Measurements from ENCODE around the gene SLC38A10.

SLC38A10 gene

DNA sequence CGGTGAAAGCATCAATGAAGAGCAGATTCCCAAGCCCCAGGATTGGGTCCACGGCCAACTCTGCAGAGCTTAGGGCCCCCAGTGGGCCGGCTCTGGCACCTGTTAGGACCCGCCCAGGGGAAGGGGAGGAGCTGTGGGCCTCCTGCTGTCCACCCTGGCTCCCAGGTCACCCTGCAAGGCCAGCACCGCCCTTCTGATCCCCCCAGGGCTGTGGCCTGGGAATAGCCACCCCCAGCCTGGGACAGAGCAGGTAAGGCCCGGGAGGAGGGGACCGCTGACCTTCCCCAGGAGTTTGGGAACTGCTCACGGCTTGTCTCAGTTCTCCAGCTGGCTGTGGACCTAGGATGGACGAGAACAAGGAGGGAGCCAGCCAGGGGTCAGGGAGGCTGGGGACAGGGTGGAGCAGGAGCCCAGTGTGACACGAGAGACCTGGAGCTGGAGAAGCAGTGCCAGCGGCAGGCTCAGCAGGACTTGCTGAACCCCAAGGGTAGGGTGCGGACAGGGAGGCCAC, 39.3 kb upstream of the SLC38A10 start:
- peaks cover 13% of the 10 kb centered on the region for H3K4me1 ChIP-seq
- peaks cover 7% of the 10 kb centered on the region for H3K79me2 ChIP-seq
- H3K4me2 ChIP-seq (ENCODE audit: low read length), result no peak overlapping the region
- no peak overlapping the region for H2AFZ ChIP-seq
- H3K4me3 ChIP-seq (ENCODE audit: low read depth, low read length), result no peak overlapping the region
- no peak overlapping the region for H3K9ac ChIP-seq
- TF ChIP-seq, protein P1, sequence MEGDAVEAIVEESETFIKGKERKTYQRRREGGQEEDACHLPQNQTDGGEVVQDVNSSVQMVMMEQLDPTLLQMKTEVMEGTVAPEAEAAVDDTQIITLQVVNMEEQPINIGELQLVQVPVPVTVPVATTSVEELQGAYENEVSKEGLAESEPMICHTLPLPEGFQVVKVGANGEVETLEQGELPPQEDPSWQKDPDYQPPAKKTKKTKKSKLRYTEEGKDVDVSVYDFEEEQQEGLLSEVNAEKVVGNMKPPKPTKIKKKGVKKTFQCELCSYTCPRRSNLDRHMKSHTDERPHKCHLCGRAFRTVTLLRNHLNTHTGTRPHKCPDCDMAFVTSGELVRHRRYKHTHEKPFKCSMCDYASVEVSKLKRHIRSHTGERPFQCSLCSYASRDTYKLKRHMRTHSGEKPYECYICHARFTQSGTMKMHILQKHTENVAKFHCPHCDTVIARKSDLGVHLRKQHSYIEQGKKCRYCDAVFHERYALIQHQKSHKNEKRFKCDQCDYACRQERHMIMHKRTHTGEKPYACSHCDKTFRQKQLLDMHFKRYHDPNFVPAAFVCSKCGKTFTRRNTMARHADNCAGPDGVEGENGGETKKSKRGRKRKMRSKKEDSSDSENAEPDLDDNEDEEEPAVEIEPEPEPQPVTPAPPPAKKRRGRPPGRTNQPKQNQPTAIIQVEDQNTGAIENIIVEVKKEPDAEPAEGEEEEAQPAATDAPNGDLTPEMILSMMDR (IDR thresholded peaks at IDR 0.05), result no peak
- H3K36me3 ChIP-seq (ENCODE audit: control insufficient read depth, insufficient read depth, low read length), result no peaks in the 10 kb centered on the region
- no peaks in the 10 kb centered on the region for H3K9me3 ChIP-seq (ENCODE audit: control insufficient read depth, low read length)
- no peaks in the 10 kb centered on the region for H3K27me3 ChIP-seq (ENCODE audit: control insufficient read depth, insufficient read depth, low read length)
- no peak overlapping the region for H3K27ac ChIP-seq

DNA sequence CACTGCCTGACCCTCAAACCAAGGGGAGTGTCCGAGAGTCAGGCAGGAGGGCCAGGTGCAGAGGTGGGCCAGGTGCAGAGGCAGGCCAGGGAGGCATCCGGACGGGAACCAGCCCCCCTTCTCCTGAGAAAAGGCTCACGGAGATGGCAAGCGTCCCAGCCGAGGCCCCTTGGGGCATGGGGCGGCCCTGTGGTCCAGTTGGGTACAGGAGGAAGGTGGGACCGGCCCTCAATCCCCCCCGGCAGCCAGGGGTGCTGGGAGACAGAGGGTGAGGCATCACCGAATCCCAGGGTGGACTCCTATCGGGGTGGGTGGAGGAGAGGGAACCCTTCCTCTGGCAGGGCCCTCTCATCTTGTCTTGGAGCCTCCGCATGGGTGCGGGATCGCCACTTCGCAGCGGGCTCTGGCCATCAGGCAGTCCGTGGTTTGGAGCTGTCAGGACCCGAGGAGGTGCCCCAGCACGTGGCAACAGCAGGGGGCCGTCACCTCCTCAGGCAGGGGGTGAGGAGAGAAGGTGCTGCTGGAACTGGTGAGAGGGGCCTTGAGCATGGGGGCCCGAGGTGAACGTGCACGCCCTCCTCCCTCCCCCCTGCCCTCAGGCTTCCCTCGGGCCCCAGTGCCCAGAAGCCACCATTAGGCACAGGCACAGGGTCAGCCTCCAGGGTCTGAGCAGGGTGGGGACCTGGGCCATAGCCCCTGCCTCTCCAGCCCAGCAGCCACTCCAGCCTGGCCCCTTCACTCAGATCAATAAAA, 38.7 kb upstream of the SLC38A10 start:
- no peak overlapping the region for H3K4me2 ChIP-seq (ENCODE audit: low read length)
- no peak overlapping the region for H3K27ac ChIP-seq
- TF ChIP-seq, protein P1 (IDR thresholded peaks at IDR 0.05), result no peak
- no peaks in the 10 kb centered on the region for H3K36me3 ChIP-seq (ENCODE audit: control insufficient read depth, insufficient read depth, low read length)
- no peak overlapping the region for H3K9ac ChIP-seq
- peaks cover 18% of the 10 kb centered on the region for H3K4me1 ChIP-seq
- H2AFZ ChIP-seq, result no peak overlapping the region
- H3K27me3 ChIP-seq (ENCODE audit: control insufficient read depth, insufficient read depth, low read length), result no peaks in the 10 kb centered on the region
- H3K9me3 ChIP-seq (ENCODE audit: control insufficient read depth, low read length), result no peaks in the 10 kb centered on the region
- H3K79me2 ChIP-seq, result peaks cover 5% of the 10 kb centered on the region
- no peak overlapping the region for H3K4me3 ChIP-seq (ENCODE audit: low read depth, low read length)

DNA sequence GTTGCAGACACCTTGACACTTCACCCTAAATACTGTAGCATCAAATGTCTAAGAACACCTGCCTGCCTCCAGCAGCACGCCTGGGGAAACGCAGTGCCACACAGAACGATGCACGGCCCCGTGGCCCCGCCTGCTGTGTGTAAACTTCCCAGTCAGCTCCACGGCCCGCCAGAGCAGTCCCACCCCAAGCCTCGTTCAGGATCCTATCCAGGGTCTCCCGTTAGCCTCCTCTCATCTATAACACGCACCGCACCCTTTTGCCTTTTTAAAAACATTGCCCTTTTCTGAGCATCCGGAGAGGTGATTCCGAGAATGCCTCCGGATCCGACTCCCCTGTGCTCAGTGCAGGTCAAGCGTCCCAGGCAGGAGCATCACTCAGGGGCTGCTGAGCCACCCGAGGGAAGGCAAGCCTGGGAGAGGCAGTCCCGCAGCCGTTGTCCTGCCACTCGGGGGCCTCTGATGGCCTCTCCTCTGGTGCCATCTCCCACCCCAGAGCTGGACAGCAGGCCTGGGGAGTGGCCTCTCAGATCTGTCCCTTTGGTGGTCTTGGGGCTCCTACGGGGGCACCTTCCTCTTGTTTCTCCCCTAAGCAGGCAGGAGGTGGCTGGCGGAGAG, 37.9 kb upstream of the SLC38A10 start:
- H3K27ac ChIP-seq, result no peak overlapping the region
- no peaks in the 10 kb centered on the region for H3K9me3 ChIP-seq (ENCODE audit: control insufficient read depth, low read length)
- H3K27me3 ChIP-seq (ENCODE audit: control insufficient read depth, insufficient read depth, low read length), result no peaks in the 10 kb centered on the region
- TF ChIP-seq, protein P1 (IDR thresholded peaks at IDR 0.05), result no peak
- peaks cover 18% of the 10 kb centered on the region for H3K4me1 ChIP-seq
- H3K79me2 ChIP-seq, result peaks cover 5% of the 10 kb centered on the region
- H3K9ac ChIP-seq, result no peak overlapping the region
- H3K4me2 ChIP-seq (ENCODE audit: low read length), result no peak overlapping the region
- no peaks in the 10 kb centered on the region for H3K36me3 ChIP-seq (ENCODE audit: control insufficient read depth, insufficient read depth, low read length)
- no peak overlapping the region for H3K4me3 ChIP-seq (ENCODE audit: low read depth, low read length)
- no peak overlapping the region for H2AFZ ChIP-seq

DNA sequence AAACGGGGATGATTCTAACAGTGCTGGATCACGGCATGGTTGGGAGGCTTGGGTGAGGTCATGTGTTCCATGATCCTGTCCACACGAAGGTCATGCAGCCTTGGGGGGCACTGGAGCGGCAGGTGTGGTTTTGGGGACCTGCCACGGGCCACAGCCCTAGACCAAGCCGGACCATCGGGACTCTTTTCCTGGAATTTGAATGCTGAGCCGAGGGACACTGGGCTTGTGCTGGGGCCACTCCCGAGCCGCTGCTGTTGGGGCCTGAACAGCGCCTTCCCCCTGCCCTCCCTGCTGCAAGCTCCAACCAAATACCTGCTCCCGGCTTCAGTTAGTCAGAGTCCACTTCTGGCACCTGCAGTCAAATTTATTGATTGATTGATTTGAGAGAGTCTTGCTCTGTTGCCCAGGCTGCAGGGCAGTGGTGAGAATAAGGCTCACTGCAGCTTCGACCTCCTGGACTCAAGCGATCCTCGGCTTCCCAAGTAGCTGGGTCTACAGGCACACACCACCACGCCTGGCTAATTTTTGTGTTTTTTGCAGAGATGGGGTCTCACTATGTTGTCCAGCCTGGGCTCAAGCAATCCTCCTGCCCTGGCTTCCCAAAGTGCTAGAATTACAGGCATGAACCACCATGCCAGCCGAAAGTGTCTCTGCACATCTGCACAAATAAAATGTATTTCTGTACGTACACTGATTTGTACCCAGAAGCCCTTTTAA, 37.2 kb upstream of the SLC38A10 start:
- Histone ChIP-seq H3K9me3 (ENCODE audit: control insufficient read depth, low read length) (no peaks in the 10 kb centered on the region), H3K4me2 (ENCODE audit: low read length) (no peak overlapping the region), H3K4me3 (ENCODE audit: low read depth, low read length) (no peak overlapping the region), H3K27me3 (ENCODE audit: control insufficient read depth, insufficient read depth, low read length) (no peaks in the 10 kb centered on the region), H3K9ac (no peak overlapping the region), H3K4me1 (peaks cover 18% of the 10 kb centered on the region), H3K79me2 (peaks cover 5% of the 10 kb centered on the region), H3K27ac (no peak overlapping the region), H2AFZ (no peak overlapping the region), H3K36me3 (ENCODE audit: control insufficient read depth, insufficient read depth, low read length) (no peaks in the 10 kb centered on the region)
- TF ChIP-seq, protein P1 (IDR thresholded peaks at IDR 0.05), result no peak

Measured in parathyroid adenoma (tissue), 2 donors.